OCI-LY1 (cell line): ENCODE data around the gene PERCC1.

Experiments used
- EZH2 ChIP-seq: fragments of 200-600 bp; sonication (generic), shearing (Covaris generic); IDR thresholded peaks from 2 replicates; pipeline ENCODE4 v1.8.0; 2017; ENCODE audit warnings: borderline replicate concordance, mixed run types, mild to moderate bottlenecking, antibody characterized with exemption, low read length, moderate library complexity, mixed read lengths
- TF ChIP-seq, protein P1 (sequence below): fragments of 200-600 bp; sonication (generic), shearing (Covaris generic); IDR thresholded peaks from 2 replicates; pipeline ENCODE4 v1.5.1; 2017; ENCODE audit warnings: mild to moderate bottlenecking, antibody characterized with exemption, low read length, moderate library complexity, mixed read lengths

DNA sequence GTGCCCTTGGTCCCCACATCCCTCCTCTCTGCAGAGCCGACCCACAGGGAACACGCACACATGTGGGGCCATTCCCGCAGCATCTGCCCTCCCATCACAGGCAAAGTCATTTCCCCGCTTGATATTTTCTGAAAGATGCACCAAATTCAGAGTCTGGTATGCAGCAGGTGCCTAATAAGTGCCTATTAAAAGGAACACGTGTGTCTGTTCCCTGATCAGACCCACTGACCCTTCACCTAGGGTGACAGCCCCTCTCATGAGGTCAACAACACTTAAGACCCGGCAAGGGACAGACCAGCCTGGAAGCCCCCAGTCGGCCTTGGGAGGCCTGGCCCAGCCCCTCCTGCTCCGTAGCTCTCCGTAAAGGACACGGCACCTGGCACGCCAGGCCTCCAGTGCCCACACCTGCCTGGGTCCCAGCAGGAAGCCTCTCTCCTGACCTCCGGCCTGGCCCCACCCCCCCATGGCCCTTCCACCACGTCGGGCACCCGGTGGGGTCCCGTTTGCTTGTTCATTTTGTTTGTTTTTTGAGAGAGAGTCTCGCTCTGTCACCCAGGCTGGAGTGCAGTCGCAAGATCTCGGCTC is 36.4 kb upstream of the PERCC1 start:
- TF ChIP-seq, protein P1, sequence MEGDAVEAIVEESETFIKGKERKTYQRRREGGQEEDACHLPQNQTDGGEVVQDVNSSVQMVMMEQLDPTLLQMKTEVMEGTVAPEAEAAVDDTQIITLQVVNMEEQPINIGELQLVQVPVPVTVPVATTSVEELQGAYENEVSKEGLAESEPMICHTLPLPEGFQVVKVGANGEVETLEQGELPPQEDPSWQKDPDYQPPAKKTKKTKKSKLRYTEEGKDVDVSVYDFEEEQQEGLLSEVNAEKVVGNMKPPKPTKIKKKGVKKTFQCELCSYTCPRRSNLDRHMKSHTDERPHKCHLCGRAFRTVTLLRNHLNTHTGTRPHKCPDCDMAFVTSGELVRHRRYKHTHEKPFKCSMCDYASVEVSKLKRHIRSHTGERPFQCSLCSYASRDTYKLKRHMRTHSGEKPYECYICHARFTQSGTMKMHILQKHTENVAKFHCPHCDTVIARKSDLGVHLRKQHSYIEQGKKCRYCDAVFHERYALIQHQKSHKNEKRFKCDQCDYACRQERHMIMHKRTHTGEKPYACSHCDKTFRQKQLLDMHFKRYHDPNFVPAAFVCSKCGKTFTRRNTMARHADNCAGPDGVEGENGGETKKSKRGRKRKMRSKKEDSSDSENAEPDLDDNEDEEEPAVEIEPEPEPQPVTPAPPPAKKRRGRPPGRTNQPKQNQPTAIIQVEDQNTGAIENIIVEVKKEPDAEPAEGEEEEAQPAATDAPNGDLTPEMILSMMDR: no peak
- TF ChIP-seq EZH2: no peak
